Measurements from ENCODE around the gene SIM1. TPM values are rescaled to one million over a fixed set of nuclear protein-coding genes. Genes with fewer than 3 reads are reported as not detected.

The SIM1 gene
- total RNA-seq, 1 donor: 0.36 TPM

DNA sequence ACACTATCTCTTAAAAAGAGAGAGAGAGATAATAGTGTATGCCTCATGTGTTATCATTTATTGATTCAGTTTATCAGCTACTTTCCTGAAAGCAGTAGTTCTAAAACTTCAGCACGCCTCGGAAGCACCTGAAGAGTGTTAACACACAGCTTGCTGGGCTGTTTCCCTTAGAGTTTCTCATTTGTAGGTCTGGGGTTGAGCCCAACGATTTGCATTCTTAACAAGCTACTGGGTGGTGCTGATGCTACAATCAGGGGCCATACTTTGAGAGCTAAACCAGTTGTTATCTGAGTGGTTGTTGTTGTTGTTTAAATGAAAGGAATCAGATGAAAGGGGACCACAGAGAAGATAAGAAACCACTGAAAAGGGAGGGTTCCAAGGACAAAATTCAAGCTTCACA, 32.6 kb downstream of the SIM1 start:
- TF ChIP-seq, protein P1, sequence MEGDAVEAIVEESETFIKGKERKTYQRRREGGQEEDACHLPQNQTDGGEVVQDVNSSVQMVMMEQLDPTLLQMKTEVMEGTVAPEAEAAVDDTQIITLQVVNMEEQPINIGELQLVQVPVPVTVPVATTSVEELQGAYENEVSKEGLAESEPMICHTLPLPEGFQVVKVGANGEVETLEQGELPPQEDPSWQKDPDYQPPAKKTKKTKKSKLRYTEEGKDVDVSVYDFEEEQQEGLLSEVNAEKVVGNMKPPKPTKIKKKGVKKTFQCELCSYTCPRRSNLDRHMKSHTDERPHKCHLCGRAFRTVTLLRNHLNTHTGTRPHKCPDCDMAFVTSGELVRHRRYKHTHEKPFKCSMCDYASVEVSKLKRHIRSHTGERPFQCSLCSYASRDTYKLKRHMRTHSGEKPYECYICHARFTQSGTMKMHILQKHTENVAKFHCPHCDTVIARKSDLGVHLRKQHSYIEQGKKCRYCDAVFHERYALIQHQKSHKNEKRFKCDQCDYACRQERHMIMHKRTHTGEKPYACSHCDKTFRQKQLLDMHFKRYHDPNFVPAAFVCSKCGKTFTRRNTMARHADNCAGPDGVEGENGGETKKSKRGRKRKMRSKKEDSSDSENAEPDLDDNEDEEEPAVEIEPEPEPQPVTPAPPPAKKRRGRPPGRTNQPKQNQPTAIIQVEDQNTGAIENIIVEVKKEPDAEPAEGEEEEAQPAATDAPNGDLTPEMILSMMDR (IDR thresholded peaks at IDR 0.05; ENCODE audit: extremely low read depth, low read depth, low read length): no peak
- no peaks in the 10 kb centered on the region for H3K79me2 ChIP-seq (ENCODE audit: insufficient read depth, low read length)
- H3K4me1 ChIP-seq (ENCODE audit: insufficient read depth, low read length): no peaks in the 10 kb centered on the region
- peaks cover 4% of the 10 kb centered on the region for H3K27me3 ChIP-seq (ENCODE audit: insufficient read depth, low read length)
- H2AFZ ChIP-seq (ENCODE audit: low read length): no peak overlapping the region
- no peak for DNase-seq (ENCODE audit: insufficient read length, low spot score, missing footprints)
- H3K4me3 ChIP-seq (ENCODE audit: insufficient read depth, low read length): no peak overlapping the region
- no peaks in the 10 kb centered on the region for H4K20me1 ChIP-seq (ENCODE audit: insufficient read depth, low read length)
- no peak overlapping the region for H3K4me2 ChIP-seq (ENCODE audit: insufficient read depth, low read length)
- no peak overlapping the region for H3K27ac ChIP-seq (ENCODE audit: low read depth, low read length)
- H3K36me3 ChIP-seq (ENCODE audit: insufficient read depth, low read length): no peaks in the 10 kb centered on the region
- H3K9me3 ChIP-seq (ENCODE audit: low read depth, low read length): no peaks in the 10 kb centered on the region

DNA sequence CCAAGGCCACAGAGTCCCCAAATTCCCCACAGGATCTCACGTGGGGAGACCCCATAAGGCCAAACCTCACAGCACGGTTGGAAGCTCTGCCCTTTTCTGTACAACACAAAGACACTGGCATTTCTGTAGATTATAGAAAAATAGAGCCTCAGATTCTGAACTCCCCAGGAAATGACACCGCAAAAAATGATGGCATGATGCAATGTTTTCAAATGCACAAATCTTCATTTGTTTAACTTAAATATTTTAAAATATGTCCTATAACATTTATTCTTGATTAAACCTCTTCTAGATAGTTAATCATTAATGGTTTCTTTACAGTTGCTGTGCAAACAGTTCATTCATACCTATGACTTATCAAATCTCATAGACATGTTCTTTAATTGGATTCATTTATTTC, 33.8 kb downstream of the SIM1 start:
- H3K79me2 ChIP-seq (ENCODE audit: insufficient read depth, low read length): no peaks in the 10 kb centered on the region
- H3K27ac ChIP-seq (ENCODE audit: low read depth, low read length): no peak overlapping the region
- DNase-seq (ENCODE audit: insufficient read length, low spot score, missing footprints): no peak
- H4K20me1 ChIP-seq (ENCODE audit: insufficient read depth, low read length): no peaks in the 10 kb centered on the region
- no peaks in the 10 kb centered on the region for H3K9me3 ChIP-seq (ENCODE audit: low read depth, low read length)
- no peak overlapping the region for H3K4me2 ChIP-seq (ENCODE audit: insufficient read depth, low read length)
- no peak overlapping the region for H3K4me3 ChIP-seq (ENCODE audit: insufficient read depth, low read length)
- peaks cover 7% of the 10 kb centered on the region for H3K27me3 ChIP-seq (ENCODE audit: insufficient read depth, low read length)
- H2AFZ ChIP-seq (ENCODE audit: low read length): no peak overlapping the region
- TF ChIP-seq, protein P1 (IDR thresholded peaks at IDR 0.05; ENCODE audit: extremely low read depth, low read depth, low read length): no peak
- H3K4me1 ChIP-seq (ENCODE audit: insufficient read depth, low read length): no peaks in the 10 kb centered on the region
- H3K36me3 ChIP-seq (ENCODE audit: insufficient read depth, low read length): no peaks in the 10 kb centered on the region

DNA sequence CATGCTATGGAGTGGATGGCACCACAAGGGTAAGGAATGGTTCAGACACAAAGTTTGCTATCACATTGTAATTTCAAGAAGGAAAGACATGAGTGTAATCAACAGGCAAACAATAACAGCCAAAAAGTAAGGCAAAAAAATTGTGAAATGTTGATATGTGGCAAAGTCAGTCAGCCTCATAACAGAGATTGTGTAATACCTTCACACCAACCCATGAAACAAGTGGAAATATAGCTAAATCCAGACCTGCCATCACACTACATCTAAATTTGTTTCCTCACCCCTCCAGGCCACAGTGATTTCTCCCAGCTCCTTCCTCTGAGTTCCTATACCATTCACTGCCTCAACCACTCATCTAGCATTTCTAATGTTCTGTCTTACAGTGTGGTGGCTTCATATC, 37.3 kb downstream of the SIM1 start:
- Histone ChIP-seq H3K27ac (ENCODE audit: low read depth, low read length) (no peak overlapping the region), H3K4me1 (ENCODE audit: insufficient read depth, low read length) (no peaks in the 10 kb centered on the region), H2AFZ (ENCODE audit: low read length) (no peak overlapping the region), H3K79me2 (ENCODE audit: insufficient read depth, low read length) (no peaks in the 10 kb centered on the region), H4K20me1 (ENCODE audit: insufficient read depth, low read length) (no peaks in the 10 kb centered on the region), H3K4me3 (ENCODE audit: insufficient read depth, low read length) (no peak overlapping the region), H3K9me3 (ENCODE audit: low read depth, low read length) (no peaks in the 10 kb centered on the region), H3K36me3 (ENCODE audit: insufficient read depth, low read length) (no peaks in the 10 kb centered on the region), H3K27me3 (ENCODE audit: insufficient read depth, low read length) (peaks cover 7% of the 10 kb centered on the region), H3K4me2 (ENCODE audit: insufficient read depth, low read length) (no peak overlapping the region)
- TF ChIP-seq, protein P1 (IDR thresholded peaks at IDR 0.05; ENCODE audit: extremely low read depth, low read depth, low read length): no peak
- DNase-seq (ENCODE audit: insufficient read length, low spot score, missing footprints): no peak

DNA sequence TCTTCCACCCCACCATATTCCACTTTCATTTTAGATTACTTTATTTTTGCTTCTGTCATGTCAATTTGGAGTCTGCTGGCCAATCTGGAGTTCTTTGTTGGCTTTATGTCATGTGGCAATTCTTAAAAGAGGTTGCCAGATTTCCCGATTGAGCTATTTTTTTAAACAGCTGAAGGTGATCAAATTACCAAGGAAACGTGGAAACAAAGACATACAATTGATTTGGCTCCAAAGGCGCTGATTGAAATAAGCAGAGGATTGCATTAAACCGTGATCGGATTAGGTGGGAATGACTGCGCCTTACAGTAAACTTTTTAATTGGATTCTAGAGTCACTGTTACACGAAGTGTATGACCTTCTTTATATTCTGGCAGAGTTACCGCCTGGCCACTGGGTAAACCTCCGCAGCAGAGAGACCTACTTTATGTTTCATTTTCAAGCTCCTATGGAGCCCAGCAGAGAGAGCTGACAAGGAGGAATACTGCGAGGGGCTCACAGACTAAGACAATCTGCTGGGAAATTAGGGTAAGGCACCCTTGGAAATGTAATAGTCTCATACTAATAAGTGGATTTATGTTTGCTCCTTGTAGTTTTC, 37.9 kb downstream of the SIM1 start:
- Histone ChIP-seq H2AFZ (ENCODE audit: low read length) (no peak overlapping the region), H4K20me1 (ENCODE audit: insufficient read depth, low read length) (no peaks in the 10 kb centered on the region), H3K9me3 (ENCODE audit: low read depth, low read length) (no peaks in the 10 kb centered on the region), H3K4me3 (ENCODE audit: insufficient read depth, low read length) (no peak overlapping the region), H3K27ac (ENCODE audit: low read depth, low read length) (no peak overlapping the region), H3K4me1 (ENCODE audit: insufficient read depth, low read length) (no peaks in the 10 kb centered on the region), H3K4me2 (ENCODE audit: insufficient read depth, low read length) (no peak overlapping the region), H3K79me2 (ENCODE audit: insufficient read depth, low read length) (no peaks in the 10 kb centered on the region), H3K27me3 (ENCODE audit: insufficient read depth, low read length) (peaks cover 7% of the 10 kb centered on the region), H3K36me3 (ENCODE audit: insufficient read depth, low read length) (no peaks in the 10 kb centered on the region)
- no peak for DNase-seq (ENCODE audit: insufficient read length, low spot score, missing footprints)
- TF ChIP-seq, protein P1 (IDR thresholded peaks at IDR 0.05; ENCODE audit: extremely low read depth, low read depth, low read length): no peak
